GM21367 (cell line): ENCODE results near the gene MPO.

Source experiments
- ATAC-seq: cut with Tn5 transposase; IDR thresholded peaks from one replicate; pipeline ENCODE4 v1.9.1; 2021; ENCODE audit not compliant: unreplicated experiment

Gene MPO

DNA sequence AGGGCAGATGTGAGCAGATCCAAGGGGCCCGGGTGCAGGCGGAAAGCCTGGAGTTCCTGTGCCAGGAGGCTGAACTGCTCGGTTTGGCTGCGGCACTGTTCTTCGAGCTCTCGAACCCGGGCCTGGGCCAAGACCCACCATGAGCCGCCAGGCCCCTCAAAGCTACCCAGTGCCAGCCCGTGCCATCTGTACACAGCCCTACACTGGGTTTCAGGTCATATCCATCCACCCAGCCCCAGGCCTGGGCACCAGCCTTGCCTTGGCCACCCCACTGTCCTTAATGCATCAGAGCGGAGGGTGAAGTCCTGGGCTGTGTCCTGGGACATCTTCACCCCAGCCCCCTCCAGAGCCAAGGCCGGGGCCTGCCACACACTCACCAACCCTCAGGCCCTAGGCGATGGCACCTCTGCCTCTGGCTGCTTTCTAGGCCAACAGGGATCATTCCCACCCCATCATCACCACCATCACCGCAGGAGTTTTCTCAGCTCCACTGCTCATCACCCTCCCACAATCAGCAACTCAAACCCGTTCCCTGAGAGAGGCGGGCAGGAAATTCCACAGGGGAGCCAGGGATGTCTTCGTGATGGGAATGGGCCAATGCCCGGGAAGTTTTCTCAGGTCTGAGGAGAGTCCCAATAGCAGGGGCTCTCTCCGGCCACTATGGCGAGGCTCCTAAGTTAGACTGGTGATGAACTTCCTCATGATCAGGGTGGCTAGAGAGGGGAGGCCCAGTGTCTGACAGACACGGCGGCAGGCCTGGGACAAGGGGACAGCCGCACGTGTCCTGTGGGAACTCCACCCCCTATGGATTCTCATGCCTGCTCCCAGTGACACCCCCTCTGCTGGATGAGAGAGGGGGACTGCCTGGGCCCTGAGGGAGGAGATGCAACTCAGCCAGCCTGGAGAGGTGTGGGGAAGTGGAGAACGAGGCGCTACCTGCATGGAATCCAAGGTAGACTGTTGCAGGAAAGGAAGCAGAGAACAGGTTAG is 38.7 kb upstream of the MPO start:
- ATAC-seq: no peak

DNA sequence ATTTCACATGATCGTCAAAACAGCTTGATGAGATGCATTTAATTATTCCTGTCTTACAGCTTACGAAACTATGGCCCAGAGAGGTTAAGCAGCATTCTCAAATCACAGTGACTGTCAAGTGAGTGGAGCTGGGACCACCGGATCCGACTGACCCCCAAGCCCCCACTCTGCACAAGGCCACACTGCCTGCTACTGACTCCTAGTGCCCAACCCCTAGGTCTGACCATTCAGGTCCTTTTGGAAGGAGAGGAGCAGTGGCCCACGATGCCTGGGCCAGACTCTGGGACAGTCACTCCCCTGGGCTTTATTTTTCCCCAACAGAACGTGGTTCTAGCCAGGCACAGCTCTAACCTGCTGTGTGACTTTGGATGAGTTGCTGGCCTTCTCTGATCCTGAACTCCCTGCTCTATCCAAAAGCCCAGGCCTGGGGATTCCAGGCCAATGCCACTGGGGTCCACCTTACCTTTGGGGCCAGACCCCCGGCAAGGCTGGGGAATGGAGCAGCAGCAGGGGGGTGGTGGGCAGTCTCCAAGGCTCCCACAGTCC is 38.0 kb upstream of the MPO start:
- no peak for ATAC-seq

DNA sequence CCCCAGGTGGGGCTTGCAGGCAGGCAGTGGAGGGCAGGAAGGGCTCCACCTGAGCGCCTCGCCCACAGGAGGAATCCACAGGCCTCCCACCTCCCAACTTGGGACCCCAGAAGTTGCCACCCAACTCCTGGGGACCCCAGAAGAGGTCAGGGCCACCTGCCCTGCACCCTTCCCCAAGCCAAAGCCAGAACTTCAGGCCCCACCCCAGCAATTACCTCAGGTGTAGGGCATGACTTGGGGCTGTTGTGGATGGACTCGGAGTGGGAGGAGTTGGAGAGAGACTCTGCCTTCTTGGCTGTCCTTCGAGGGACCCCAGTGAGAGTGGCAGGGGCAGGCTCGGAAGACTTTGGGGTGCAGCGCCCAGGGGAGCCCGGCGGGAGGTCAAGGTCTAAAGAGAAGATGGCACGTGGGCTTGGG is 37.3 kb upstream of the MPO start:
- no peak for ATAC-seq

DNA sequence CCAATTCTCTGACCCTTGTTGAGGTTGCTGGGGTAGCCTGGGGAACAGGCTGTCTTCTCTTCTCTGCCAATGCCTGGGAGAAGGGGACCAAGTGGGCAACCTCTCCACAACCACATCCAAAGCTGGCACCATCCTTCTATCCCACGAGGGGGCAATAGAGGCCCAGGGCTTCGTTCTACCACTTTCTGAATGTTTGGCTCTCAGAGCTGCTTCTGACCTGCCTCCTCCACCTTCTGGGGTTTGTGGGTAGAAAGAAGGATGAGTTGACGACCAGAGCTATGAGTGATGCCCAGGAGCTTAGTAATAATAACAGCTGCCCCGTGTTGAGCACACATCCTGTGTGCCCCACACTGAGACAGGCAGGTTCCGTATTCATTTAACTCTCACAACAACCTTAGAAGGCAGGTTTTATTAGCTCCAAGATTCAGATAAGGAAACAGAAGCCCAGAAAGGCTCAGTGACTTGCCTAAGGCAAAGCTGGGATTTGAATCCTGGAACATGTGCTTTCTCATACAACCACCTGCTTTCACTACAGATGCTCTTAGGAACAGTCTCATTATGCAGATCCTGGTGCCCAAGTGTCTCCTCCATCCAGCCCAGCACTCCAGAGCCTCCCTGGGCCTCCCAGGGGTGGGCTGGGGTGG is 36.8 kb upstream of the MPO start:
- ATAC-seq: peak; percentile 56

DNA sequence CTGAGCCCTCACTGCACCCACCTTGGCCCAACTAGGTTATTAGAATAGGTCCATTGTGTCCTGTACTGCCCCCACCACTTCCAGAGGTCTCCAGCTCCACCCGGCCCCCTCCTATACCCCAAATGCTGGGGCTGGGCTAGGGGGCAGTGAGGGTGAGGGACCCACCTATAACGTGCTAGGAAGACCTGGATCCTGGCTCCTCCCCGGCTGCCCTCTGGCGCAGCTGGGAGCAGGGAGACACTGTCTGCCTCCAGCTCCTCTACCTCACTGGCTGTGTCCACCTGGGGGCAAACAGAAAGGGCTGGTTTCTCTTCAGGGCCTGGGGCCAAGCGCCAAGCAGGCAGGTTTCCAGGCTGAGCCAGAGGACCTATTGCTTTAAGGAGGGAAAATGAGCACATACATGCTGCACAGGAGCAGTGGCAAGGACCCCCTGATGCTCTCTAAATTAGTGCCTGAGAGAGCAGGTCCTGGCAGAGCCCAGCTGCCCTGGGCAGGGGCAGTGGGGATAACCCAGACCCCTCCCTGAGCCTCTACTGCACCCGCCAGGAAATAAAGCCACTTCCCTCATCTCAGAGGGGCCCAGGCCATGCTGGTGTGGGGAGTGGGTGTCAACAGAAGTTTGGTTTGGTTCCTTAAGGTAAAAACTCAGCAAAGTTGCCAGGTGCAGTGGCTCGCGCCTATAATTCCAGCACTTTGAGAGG is 35.7 kb upstream of the MPO start:
- no peak for ATAC-seq

DNA sequence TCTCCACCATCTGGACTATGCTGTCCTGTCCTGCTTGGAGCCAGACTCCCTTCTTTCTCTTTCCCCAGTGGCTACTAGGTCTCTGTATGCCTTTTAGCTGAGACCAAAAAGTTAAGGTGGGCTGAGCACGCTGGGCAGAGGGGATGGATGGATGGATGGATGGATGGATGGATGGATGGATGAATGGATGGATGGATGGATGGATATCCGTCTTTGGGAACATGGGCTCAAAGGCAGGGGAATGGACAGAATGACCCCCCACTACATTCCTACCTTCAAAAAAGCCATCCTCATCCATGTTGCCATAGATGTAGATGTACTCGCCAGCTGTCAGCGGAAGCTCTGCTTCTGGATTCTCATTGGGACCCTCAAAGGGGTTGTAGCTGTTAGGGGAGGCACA is 35.0 kb upstream of the MPO start:
- no peak for ATAC-seq

DNA sequence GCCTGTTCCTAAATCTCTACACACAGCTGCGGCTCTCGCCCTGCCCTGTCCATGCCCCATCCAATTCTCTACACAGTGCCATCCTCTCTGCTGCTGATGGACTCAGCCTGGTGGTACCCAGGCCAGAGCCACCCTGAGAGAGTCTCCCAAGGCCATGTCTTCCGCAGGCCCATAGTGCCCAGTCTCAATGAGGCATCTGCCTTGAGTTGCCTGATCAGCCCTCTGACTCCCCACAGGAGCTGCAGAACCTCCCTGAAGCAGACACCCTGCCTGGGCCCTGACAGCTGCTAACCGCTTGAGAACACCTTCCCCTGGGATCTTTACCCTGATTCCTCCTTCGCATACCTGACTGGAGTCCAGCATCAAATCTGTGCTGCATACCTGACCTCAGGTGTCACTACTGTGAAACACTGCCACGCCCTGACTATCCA is 34.6 kb upstream of the MPO start:
- ATAC-seq: no peak

DNA sequence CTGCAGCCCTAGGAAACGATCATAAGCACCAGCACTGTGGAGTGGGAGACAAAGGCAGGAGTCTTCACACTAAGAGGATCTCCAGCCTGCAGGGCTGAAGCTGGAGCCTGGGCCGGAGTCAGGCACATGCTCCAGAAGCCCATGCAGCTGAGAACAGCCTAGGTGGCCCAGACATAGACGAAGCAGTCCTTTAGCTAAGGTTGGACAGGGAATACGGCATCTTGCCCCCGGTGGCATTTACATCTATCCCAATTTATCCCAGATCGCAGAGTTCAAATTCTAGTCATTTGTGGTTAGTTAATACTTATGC is 33.9 kb upstream of the MPO start:
- no peak for ATAC-seq

DNA sequence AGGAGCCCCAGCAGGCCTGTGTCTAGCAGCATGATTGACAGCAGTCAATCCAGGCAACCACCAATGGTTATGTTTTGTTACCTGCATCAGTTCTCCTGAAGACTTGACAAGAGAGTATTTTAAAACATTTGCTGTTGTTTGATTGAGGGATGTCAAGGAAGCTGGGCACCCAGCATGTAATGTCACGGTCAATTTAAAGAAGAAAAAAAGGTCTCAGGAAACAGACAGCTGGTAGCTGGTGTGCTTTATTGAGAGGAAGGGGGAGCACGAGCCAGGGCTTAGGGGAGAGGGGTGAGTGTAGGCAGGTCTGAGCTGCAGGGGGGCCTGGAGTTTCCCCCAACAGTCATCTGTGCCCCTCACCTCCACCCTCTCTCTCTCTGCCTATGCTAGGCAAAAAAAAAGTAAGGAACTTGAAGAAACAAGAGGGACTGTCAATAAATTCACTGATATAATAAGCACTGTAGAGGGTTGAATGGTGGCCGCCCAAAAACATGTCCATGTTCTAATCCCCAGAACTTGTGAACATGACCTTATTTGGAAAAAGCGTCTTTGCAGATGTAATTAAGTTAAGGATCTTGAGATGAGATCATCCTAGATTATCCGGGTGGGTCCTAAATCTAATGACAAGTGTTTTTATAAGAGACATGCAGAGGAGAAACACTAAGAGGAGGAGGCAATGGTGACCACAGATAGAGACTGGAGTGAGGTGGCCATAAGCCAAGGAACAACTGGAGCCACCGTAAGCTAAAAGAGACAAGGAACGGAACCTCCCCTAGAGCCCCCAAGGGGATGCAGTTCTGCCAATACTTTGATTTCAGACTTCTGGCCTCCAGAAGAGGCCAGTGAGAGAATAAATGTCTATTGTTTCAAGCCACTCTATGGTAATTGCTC is 33.3 kb upstream of the MPO start:
- no peak for ATAC-seq

DNA sequence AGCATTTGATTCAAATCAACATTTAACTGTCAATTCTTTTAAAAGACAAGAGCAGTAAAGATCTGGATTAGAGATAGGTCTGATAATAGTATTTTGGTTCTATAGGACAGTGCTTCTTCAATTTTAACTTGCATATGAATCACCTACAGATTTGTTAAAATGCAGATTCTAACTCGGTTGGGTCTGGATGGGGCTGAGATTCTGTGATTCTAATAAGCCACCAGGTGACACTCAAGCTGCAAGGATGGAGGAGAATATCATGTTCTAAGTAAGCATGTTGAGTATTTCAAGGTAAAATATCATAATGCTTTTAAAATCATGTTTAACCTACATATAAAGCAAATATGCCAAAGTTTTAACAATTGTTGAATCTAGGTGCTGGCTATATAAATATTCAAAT is 32.1 kb upstream of the MPO start:
- ATAC-seq: no peak

DNA sequence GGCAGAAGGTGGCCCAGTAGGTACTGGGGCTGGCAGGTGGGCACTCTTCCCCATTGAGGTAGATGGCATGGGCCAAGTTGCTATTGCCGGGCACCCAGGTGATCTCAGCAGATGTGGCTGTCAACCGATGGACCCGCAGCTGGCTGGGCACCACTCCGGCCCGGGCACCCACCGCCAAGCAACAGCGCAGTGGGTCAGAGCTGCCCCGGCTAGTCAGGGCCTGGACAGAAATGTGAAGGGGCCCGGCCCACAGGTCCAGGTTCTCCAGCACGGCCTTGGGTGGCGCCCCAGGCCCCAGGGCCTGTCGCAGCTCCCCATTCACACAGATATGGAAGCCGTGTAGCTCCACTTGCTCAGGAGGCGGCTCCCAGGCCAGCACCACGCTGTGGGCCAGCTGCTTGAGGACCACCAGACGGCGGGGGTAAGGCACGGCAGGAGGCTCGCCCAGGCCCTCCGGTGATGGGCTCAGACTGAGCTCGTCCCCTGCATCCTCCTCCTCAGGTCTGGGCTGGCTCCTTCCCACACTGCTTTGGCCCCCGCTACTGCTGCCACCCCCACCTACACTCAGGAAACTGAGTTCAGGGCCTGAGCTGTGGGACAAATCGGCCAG is 31.4 kb upstream of the MPO start:
- ATAC-seq: no peak

DNA sequence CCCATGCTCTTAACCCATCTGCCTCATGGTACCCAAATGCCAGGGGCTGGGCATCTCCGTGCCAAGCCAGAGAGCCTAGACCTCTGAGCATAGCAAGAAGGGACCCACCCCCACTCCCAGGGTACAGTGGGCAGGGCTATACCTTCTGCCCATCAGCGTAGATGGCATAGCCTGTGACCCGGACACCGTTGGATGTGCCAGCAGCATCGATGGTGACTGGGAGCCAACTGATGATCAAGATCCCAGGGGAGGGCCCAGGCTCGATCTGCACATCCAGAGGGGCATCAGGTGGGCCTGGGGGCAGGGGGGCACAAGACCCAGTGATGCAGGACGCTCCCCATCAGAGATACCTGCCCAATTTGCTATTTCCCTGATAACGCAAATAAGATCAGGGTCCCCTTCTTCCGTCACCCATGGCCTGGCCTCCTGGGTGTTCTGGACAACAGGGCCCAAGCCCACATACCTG is 30.7 kb upstream of the MPO start:
- ATAC-seq: no peak

DNA sequence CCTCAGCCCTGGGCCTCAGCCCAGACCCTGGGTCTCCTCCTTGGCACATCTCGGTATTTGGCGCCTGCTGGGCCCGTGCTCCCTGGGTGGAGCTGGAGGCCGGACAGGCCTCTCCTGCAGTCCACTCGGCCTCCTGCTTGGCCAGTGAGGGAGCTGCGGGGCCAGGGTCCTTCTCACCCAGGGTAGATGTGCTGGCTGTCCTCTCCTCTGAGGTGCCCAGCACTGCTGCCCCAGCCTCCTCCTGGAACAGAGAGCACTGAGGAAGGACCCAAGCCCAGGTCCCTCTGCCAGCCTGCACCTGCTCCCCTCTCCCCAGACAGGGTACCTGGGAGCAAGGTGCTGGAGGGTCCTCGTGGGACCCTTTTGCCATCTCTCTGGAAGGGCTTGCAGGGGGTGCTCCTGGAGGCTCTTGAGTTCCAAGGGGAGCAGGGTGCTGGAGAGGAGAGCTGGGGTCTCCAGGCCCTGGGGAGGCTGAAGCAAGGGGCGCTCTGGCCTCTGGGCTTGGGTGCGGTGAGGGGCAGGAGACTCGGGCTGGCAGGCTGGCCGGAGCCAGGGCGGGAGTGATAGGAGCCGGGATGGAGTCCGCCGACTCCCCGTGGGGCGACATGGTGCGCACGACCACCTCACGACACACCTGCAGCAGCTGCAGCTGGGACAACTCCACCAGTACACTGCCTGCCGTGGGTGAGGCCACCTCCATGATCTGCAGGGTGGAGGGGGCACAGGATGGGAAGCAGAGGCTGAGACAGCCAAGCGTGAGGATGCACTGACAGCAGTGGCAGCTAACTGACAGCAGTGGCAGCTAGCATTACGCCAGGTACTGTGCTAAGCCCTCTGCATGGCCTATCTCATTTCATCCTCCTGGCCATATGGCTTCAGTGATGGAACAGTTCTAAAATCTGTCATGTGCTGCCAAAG is 30.0 kb upstream of the MPO start:
- ATAC-seq: no peak

DNA sequence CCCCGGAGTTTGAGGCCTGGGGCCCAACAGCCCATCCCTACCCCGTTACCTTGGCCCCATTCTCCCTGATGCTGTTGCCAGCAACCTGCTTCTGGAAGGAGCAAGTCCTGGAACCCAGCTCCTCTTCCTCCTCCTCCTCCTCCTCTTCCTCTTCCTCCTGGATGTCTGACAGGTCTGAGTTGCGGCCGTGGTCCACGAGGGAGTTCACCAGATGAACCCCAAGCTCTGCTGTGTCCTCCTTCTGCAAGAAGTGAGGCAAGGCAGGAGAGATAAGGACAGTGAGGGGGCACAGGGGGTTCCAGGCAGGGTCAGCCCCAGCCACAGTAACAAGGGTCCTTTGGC is 29.2 kb upstream of the MPO start:
- ATAC-seq: no peak

DNA sequence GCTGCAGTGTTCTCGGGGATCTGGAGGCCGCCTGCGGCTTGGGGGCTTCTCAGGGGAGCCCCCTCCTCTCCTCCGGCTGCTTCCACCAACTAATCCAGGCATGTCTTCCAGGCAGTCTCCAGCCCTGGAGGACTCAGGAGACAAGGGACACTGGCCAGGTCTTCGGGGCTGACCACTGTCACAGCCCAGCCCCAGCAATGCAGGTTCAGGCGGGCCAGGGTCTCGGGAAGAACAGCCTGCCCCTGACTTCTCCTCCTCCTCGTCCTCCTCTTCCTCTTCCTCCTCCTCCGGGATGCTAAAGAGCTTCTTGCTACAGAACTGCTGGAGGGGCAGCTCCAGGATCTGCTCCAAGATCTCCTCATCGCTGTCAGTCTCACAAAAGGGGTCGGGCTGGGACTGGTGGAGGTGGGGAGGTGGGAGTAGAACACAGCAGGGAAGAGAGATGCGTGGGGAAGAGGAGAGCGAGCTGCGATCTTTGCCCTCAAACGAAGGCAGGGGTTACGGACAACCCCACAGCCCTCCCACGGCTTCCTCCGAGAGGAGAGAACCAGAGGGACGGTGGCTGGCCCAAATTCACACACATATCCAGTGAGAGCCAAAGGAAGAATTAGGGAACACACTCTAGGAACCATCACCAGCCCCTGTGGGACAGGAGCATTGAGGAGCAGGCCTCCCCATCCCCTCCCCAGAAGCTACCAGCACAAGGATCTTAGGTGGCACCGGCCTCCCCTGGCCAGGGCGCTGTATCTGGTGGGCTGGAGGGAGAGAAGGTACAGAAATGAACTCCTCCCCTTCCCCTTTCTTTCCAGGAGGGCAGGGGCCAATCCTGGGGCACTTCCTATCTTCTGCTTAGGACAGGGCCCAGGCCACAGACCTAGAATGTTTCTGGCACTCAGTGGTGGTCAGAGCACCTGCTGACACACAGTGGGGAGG is 28.5 kb upstream of the MPO start:
- no peak for ATAC-seq

DNA sequence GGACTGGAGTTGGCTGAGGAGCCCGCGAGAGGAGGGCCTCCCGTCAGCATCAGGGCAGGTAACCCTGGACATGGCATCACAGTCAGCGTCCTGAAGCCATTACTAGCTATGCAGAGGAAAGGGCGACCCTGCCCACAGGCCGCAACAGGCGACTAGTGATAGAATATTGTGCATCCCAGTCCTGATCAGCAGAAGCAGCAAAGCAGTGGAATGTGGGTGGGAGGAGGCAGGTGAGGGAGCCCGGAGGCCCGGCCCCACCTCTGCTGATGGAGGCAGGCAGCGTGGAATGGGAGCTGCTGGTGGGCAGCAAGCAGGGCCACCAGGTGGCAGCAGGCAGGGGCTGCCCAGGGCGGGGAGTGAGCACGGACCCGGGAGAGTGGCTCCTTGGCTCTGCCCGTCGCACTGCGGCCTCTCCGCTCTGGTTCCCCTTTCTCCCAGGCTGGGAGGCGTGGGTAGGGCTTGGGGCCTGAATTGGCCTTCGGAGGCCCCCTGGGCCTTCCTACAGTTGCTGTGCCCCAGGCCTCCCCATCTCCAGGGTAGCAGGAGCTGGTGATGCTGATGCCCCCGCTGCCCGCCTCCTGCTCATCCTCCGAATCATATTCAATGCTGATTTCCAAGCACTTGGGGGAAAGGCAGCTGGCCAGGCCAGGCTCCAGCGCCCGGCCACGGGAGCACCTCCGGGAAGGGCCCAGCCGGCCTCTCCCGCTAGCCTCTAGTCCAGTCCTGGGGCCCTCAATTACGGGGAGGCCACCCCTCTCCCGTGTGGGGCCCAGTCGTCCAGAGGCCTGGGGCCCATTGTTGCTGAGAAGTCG is 27.6 kb upstream of the MPO start:
- no peak for ATAC-seq

DNA sequence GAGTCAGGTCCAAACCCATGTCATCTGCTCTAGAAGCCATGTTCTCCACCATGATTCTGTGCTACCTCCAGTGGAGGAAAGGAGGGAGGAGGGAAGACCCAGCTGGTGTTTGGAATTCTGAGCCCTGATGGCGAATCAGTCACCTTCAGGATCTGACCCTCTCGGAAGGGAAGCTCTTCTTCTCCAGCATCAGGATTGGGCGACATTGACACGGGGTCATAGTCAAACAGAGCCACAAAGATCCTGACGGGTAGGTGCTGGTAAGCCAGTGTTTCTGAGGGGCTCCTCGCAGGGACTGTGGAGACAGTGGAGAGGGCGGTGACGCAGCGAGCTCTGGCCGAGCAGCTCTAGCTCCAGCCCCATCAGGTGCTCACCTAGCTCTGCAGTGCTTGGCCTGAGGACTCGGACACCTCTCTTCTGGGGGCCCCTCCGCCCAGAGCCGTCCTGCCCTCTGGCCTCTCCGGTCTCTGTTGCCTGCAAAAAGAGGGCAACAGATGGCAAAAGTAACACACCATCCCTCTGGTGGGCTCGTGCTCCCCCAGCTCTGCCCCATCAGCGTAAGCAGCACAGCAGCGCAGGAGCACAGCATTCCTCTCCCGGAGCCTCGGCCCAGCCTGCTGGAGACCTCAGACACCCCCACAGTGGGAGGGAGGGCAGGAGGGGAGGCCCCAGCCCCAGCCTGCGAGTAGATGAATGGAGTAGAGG is 26.9 kb upstream of the MPO start:
- no peak for ATAC-seq
